OCI-LY3 (cell line): ENCODE data around the gene CTSL.

Experiments
- H2AFZ ChIP-seq: fragments of 200-600, 300-600 bp; shearing (Covaris generic); 2 replicates; pipeline ENCODE4 v1.6.0; 2014; ENCODE audit warnings: antibody characterized with exemption, low read depth, low read length
- H3K27ac ChIP-seq: fragments of 200-600, 300-600 bp; sonication (generic); 2 replicates; pipeline ENCODE4 v1.5.1; 2014; ENCODE audit warnings: mild to moderate bottlenecking, low read length, moderate library complexity, mixed read lengths
- H3K27me3 ChIP-seq: fragments of 200-600, 300-600 bp; sonication (generic); 2 replicates; pipeline ENCODE4 v1.6.1; 2014; ENCODE audit warnings: low read depth, low read length, mixed read lengths
- H3K36me3 ChIP-seq: fragments of 200-600, 300-600 bp; sonication (generic); replicated peaks from 2 replicates; pipeline ENCODE3; 2014; ENCODE audit warnings: low read depth, low read length, mixed read lengths
- H3K4me1 ChIP-seq: fragments of 300-600, 200-600 bp; sonication (generic); 2 replicates; pipeline ENCODE4 v1.6.1; 2014; ENCODE audit warnings: low read length, mixed read lengths
- H3K4me2 ChIP-seq: fragments of 200-600, 300-600 bp; sonication (generic); 2 replicates; pipeline ENCODE4 v1.6.1; 2014; ENCODE audit warnings: low read length, mixed read lengths
- H3K4me3 ChIP-seq: fragments of 300-600, 200-600 bp; sonication (generic); 2 replicates; pipeline ENCODE4 v1.5.1; 2014; ENCODE audit warnings: antibody characterized with exemption, mild to moderate bottlenecking, low read length, moderate library complexity
- H3K79me2 ChIP-seq: fragments of 300-600, 200-600 bp; shearing (Covaris generic); 2 replicates; pipeline ENCODE4 v1.6.1; 2014; ENCODE audit warnings: mild to moderate bottlenecking, low read length, mixed read lengths
- H3K9ac ChIP-seq: fragments of 300-600, 200-600 bp; shearing (Covaris generic); 2 replicates; pipeline ENCODE4 v1.6.0; 2014; ENCODE audit warnings: mild to moderate bottlenecking, low read length, moderate library complexity
- H3K9me3 ChIP-seq: fragments of 200-600, 300-600 bp; shearing (Covaris generic); 2 replicates; pipeline ENCODE4 v1.6.1; 2014; ENCODE audit warnings: low read length, mixed read lengths; ENCODE audit not compliant: insufficient read depth
- H4K20me1 ChIP-seq: fragments of 200-600, 300-600 bp; sonication (generic); 2 replicates; pipeline ENCODE4 v1.6.1; 2016; ENCODE audit warnings: low read length, mixed read lengths; ENCODE audit not compliant: insufficient read depth
- EZH2phosphoT487 ChIP-seq: fragments of 200-600 bp; shearing (Covaris generic); IDR thresholded peaks from 2 replicates; pipeline ENCODE4 v1.6.1; 2018; ENCODE audit warnings: antibody characterized with exemption, mixed run types, low read depth
- TF ChIP-seq, protein P1 (sequence below): fragments of 200-600, 300-600 bp; sonication (generic); IDR thresholded peaks from 2 replicates; pipeline ENCODE4 v1.5.1; 2014; ENCODE audit warnings: antibody characterized with exemption, low read length, low read depth

CTSL gene

DNA sequence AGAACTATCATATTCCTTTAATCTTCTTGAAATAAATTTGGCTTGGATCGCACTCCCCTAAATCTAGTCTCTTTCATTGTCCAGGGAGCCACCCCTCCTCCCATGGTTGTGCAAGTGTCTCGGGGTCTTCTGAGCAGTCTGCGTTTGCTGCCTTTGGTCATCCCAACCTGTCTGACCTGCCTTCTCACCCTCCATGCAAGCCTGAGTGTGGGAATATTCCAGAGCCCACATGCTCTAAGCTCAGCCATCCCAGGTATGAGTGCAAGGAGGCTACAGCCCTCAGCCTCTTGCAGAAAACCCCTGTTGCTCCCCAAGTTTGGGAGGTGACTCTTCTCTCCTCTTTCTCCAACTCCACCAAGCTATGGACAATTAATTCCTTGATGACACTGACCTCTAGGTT, 7.7 kb upstream of the CTSL start:
- TF ChIP-seq, protein P1, sequence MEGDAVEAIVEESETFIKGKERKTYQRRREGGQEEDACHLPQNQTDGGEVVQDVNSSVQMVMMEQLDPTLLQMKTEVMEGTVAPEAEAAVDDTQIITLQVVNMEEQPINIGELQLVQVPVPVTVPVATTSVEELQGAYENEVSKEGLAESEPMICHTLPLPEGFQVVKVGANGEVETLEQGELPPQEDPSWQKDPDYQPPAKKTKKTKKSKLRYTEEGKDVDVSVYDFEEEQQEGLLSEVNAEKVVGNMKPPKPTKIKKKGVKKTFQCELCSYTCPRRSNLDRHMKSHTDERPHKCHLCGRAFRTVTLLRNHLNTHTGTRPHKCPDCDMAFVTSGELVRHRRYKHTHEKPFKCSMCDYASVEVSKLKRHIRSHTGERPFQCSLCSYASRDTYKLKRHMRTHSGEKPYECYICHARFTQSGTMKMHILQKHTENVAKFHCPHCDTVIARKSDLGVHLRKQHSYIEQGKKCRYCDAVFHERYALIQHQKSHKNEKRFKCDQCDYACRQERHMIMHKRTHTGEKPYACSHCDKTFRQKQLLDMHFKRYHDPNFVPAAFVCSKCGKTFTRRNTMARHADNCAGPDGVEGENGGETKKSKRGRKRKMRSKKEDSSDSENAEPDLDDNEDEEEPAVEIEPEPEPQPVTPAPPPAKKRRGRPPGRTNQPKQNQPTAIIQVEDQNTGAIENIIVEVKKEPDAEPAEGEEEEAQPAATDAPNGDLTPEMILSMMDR = no peak
- no peak for TF ChIP-seq EZH2phosphoT487
- H3K27me3 ChIP-seq = no peaks in the 10 kb centered on the region
- H3K9ac ChIP-seq = no peak overlapping the region
- no peak overlapping the region for H3K4me3 ChIP-seq
- H4K20me1 ChIP-seq = no peaks in the 10 kb centered on the region
- H3K36me3 ChIP-seq = no peaks in the 10 kb centered on the region
- H3K4me1 ChIP-seq = no peaks in the 10 kb centered on the region
- no peaks in the 10 kb centered on the region for H3K9me3 ChIP-seq
- H3K27ac ChIP-seq = no peak overlapping the region
- no peak overlapping the region for H3K4me2 ChIP-seq
- H2AFZ ChIP-seq = no peak overlapping the region
- no peaks in the 10 kb centered on the region for H3K79me2 ChIP-seq

DNA sequence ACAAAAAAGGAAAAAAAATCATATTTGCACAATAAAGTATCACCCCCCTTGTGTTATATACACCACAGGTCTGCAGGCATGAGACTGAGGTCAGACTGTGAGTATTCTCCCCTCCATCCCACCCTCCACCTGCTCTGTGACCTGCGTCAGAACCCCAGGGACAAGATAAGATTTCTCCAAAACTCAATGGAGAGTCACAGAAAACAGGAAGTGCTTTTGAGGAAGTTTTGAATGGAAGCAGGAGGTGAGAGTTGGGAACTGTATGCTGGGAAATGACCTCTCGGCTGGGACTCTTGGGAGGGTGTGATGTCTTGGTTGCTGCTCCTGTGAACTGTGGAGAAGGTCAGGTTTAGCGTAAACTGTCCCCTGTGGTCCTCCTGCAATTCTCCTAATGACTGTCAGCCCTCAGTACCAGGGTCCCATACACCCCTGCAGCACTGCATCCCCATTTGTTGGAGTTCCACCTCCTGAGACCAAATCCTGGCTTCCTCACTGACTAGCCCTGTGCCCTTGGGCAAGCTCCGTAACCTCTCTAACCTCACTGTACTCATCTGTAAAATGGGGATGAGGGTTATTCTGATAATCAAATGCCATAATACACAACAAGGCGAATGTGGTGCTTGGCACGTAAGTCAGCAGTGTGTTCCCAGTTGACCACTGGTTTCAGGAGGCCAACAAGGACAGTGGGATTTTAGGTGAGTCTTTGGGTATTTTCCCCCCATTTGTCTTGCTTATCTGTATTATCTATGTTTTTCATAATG, 6.9 kb upstream of the CTSL start:
- no peaks in the 10 kb centered on the region for H3K27me3 ChIP-seq
- H3K79me2 ChIP-seq = no peaks in the 10 kb centered on the region
- no peak overlapping the region for H3K4me2 ChIP-seq
- no peak overlapping the region for H2AFZ ChIP-seq
- H3K27ac ChIP-seq = no peak overlapping the region
- H3K9me3 ChIP-seq = no peaks in the 10 kb centered on the region
- TF ChIP-seq, protein P1 = no peak
- TF ChIP-seq EZH2phosphoT487 = no peak
- H3K9ac ChIP-seq = no peak overlapping the region
- no peaks in the 10 kb centered on the region for H3K36me3 ChIP-seq
- no peak overlapping the region for H3K4me3 ChIP-seq
- no peaks in the 10 kb centered on the region for H3K4me1 ChIP-seq
- H4K20me1 ChIP-seq = no peaks in the 10 kb centered on the region

DNA sequence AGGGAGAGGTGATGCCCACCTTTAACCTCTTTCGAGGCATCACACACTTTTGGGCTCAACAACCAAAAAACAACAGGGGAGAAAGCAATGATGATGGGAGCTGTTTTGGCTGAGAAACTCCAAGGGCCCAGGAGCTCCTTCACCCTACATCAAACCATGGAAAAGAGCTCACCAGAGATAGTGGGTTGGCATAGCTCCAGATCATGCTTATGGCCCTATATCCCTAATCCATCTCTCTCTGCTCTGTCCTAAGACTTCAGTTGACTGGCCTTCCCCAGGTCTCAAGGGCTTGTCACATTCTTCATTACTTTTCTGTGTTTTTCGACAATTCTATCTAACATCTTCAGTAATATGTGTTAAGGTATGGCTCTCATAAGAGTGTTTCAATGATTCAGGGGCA, 5.7 kb upstream of the CTSL start:
- H3K27ac ChIP-seq = no peak overlapping the region
- H3K9me3 ChIP-seq = no peaks in the 10 kb centered on the region
- H3K79me2 ChIP-seq = no peaks in the 10 kb centered on the region
- no peaks in the 10 kb centered on the region for H4K20me1 ChIP-seq
- no peak overlapping the region for H3K4me2 ChIP-seq
- no peaks in the 10 kb centered on the region for H3K4me1 ChIP-seq
- no peak overlapping the region for H2AFZ ChIP-seq
- TF ChIP-seq, protein P1 = no peak
- TF ChIP-seq EZH2phosphoT487 = no peak
- H3K4me3 ChIP-seq = no peak overlapping the region
- no peak overlapping the region for H3K9ac ChIP-seq
- H3K27me3 ChIP-seq = no peaks in the 10 kb centered on the region
- H3K36me3 ChIP-seq = no peaks in the 10 kb centered on the region

DNA sequence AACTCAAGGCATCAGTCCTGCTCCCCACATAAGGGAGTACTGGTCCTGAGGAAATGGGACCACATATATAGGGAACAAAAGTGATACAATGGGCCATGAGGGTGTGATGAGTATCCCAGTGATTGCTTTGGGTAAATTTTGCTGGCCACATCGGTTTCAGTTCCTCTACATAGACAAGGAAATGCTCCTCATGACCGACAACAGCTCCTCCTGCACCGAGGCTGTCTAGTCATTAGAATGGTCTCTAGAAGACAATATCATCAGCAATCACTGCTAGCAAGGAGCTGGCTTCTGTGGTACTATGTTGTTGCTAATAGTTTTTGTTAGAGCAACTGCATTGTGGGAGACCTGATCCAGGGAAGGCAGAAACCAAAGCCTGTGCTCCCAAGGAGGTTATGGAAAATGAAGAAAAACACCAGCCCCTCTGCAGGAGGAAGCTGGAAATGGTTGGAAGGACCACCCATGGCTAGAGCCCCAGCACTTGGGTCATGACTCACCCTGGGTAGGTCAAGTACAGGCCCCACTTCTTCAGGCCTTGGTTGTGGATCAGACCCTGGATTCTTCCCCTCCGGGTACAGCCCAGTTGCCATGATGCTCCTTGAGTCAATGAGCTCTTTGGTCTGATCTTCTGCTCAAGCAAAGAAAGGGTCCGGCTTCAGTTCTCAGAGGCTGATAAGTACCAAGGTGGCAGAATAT, 3.4 kb upstream of the CTSL start:
- Histone ChIP-seq H3K27ac (no peak overlapping the region), H3K79me2 (no peaks in the 10 kb centered on the region), H3K36me3 (no peaks in the 10 kb centered on the region), H3K4me2 (no peak overlapping the region), H3K9ac (no peak overlapping the region), H3K4me1 (no peaks in the 10 kb centered on the region), H3K9me3 (no peaks in the 10 kb centered on the region), H2AFZ (no peak overlapping the region), H3K27me3 (no peaks in the 10 kb centered on the region), H4K20me1 (no peaks in the 10 kb centered on the region), H3K4me3 (no peak overlapping the region)
- TF ChIP-seq EZH2phosphoT487 = no peak
- TF ChIP-seq, protein P1 = no peak
